Measurements from ENCODE around the gene EML3.
"Not testable (repeated sequence)": the region's sequence is repeated elsewhere in the genome, so short reads cannot be mapped to it uniquely, and the experiment has no call there.

EML3 gene

DNA sequence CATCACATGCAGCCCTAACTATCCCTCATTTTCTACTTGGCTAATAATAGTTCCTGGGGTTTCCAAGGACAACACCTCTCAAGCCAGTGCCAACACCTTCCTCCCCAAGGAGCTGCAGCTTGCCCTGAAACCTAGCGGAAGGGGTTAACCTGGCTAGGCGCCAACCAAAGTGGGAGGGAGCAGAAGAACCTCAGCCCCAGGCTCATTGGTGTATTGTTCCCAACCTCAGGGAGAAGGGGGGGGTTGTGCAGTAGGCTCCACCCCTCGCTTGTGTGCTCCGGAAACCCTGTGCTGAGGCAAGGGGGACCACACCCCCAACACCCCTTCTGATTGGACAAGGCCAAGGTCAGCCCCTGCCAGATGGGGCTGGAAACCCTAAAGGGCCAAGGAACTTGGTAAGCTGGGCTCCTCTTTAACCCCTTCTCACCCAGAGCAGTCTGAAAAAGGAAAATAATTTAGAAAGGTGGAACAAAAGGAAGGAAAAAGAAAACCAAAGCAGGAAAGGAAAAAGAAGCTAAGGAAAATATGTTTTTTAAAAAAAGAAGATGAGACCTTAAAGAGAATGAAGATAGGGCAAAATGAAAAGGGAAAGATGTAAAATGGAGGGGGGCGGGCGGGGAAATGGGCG lies 13.4 kb downstream of the EML3 start:
- DNase-seq: peak; percentile 95 to 96

DNA sequence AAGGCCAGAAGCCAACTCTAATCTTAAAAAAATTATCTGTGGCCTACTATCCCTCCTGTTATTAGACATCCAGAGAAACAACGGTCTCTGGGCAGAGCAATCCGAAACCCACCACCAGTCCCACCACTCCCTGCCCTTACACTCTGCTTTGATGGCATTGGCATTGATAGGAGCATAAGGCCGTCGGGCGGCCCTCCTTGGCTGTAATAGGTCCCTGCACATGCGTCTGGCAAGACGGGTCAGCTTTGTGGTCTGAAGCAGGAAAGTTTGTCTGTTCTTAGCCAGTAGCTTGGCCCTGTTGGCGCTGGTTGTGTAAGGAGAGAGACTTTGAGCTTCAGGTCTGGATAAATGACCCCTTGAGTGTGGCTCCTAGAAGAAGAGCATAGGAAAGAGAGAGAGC lies 17.5 kb downstream of the EML3 start:
- DNase-seq: no peak

DNA sequence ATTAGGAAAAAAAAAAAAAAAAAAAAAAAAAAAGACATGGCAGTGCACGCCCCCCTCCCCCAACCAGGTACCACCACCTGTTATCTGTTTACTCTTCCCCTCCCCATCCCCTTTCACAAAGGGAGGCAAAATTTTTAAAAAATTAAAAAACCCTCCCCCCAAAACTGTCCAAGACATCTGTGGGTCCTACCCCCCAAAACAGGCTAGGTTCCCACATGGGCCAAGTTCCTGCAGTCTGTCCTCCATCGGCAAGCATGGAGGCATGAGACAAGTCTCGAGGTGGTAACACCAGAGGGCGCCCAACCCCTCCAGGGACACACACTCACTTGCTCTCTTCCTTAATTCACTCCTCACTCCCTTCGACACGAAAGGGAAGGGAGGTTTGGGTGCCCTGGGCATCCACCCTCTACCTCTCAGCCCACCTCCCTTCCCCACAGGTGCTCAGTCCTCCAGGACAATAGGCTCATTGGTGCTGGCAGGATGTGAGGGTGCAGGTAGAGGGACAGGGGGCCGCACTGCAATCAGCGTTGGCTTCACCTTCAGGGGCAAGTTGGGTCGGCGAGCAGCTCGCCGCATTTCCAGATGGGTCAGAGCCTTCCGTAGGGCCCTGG lies 19.0 kb downstream of the EML3 start:
- DNase-seq: peak; percentile 75 to 92

DNA sequence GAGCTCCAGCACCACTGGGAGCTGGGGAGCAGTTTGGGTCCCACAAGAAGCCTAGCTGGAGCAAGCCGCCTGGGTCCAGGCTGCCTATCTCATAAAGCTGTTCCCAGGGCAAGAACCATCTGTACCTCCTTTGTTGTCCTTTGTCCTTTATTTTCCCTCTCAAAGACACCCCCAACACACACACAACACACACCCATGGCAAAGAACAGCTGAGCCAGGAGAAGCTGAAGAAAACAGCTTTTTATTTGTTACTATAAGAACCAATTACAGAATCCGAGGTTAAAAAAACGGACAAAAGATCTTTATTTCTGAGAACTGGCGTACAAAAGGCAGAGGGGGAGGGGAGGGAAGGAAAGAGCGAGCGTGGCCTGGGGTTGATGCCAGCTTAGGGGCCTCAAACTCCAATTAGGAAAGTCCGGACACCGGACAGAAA lies 19.6 kb downstream of the EML3 start:
- DNase-seq: no peak

DNA sequence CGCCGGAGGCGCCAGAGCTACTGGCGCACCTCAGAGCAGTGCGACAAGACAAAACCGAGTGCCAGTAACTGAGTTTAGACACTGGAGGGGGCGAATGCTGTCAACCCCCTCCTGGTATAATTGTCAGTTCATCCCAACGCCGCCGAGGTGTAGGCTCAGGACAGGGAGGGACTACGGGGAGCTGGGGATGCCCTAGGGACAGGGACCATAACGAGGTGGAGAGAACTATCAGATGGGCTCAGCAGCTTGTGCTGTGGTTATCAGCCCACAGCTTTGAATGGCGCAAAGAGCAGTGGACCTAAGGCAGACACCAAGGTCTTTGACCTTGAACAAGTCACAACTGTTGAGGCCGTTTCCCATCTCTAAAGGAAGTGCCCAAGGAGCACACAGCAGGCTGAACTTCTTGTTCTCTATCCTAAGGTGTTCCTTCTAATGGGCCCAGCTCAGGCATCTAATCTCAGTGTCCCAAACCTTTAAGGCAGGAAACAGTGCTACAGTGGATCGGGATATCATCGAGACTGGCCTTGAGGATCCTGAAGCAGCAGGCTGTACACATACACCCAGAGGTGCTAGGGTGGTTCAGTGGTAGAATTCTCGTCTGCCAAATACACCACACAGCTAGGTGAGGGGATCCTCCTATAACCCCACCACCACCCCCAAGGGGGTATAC lies 20.3 kb downstream of the EML3 start:
- DNase-seq: no peak

DNA sequence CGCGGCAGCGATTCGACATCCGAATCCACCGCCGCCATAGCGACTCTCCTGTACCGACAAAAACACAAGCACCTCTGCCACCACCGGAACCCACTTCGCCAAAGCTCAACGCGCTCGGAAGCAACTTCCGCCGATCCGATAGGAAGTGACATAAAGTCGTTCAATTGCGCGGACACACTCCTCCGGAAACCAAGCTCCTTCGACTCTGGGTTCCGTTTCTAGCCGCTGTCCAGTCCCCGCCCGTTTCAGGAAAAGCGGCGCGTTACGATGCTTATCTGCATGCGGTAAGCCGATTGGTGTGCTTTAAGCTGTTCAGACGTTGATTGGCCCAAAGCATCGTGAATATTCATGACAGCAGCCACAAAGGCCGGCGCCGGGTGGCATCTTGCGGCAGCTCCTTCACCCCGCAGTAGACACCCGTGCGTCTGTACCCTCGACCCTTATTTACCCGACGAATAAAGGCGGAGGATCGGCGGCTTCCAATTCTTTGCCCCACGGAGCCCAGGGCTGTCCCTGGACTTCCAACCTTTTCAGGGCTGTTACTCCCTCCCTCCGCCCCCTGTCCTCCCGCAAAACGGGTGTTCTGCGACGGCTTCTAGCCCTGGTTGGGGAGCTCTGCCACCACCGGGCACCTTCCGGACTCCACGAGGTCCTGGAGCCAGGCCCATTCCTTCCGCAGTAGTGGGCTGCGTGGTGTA lies 21.0 kb downstream of the EML3 start, which contains the start of gene TUT1:
Gene TUT1, minus strand, starts transcription at position 76 of the 698 bp plus-strand sequence. Its CDS starts 38 bp downstream, at position 38.
- DNase-seq: peak; percentile 99

DNA sequence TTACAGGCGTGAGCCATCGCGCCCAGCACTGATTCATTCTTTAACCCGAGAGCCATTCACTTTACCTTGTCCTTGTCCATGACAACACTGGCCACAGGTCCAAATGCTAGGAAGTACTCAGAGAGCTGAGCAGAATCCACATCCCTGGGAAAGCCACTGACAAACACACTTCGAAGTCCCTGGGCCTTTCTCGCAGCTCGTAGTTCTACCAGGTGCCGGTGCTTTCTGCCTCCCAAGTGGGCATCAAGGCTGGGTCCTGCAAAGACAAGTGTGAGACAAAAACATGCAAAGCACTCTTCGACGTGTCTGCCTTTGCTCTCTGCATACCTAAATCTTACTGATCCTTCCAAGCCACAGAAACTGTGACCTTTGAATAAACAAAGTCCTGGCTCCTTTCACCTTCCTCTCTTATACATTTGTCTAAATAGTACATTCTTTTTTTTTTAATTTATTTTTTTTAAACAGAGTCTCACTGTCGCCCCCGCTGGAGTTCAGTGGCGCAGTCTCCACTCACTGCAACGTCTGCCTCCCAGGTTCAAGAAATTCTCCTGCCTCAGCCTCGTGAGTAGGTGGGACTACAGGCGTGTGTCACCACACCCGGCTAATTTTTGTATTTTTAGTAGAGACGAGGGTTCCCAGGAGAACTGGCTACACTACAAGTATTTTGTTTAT lies 23.5 kb downstream of the EML3 start:
- DNase-seq: no peak

DNA sequence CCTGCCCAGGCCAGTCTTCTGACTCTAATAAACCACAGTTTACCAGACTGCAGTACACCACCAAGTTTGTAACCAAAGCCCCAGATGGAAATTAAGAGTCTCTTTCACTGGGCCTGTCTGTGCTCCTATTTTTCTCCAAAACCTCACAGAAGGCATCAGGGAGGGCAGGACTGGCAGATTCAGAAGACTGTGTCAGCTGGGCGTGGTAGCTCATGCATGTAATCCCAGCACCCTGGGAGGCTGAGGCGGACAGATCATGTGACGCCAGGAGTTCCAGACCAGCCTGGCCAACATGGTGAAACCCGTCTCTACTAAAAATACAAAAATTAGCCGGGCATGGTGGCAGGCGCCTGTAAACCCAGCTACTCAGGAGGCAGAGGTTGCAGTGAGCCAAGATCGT lies 27.2 kb downstream of the EML3 start:
- not testable (repeated sequence) for DNase-seq

DNA sequence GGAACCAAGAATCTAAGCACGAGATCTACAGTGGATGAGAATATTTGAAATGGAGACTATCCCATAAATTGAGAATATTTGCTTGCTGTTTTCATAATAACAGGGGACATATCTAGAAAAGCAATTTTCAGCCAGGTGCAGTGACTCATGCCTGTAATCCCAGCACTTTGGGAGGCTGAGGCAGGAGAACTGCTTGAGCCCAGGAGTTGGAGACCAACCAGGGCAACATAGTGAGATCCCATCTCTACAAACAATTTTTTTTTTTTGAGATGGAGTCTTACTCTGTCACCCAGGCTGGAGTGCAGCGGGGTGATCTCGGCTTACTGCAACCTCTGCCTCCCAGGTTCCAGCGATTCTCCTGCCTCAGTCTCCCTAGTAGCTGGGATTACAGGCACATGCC lies 30.8 kb downstream of the EML3 start:
- not testable (repeated sequence) for DNase-seq

DNA sequence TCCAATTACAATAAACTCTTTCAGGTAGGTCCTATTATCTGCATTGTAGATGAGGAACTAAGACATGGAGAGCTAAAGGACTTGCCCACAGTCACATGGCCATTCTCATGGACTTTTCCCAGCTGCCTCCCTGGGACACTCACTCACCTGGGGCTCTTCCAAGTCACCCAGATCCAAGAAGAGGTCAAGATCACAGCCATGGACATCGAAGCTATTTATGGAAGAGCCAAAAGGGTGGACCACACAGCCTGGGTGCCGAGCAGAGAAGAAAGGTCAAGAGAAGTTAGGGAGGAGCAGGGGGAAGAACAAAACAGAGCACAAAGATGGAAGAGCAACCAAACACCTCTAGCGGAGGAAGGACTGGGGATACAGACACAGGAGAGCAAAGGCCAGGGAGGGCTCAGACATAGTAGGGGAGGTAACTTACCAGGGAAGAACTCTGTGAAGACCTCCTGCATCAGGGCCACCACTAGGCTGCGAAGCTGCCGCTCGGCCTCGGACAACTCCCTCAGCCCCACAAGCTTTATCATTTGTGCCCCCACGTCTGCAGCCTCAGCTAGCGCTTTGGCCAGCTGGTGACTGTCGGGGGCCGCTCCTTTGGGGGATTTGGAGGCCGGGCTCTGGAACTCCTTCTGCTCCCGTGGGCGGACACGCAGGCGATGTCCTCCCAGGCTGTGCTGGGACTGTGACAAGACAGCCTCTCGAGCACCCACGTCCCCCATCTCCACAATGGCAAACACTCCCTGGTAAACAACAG lies 31.4 kb downstream of the EML3 start:
- no peak for DNase-seq

DNA sequence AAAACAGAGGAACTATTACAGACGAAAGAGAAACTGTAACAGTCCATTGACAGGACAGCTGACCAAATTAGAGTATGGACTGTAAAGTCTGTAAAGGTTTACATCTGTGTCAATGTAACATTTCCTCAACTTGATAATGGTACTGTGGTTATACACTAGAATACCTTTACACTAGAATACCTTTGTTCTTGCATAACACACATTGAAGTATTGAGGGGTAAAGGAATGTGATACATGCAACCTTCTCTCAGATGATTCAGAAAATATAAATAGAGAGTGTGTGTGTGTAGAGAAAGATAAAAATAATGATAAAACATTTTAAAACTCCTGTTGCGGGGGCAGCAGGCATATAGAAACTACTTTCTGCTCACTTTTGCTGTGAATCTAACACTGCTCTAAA lies 33.3 kb downstream of the EML3 start:
- no peak for DNase-seq

DNA sequence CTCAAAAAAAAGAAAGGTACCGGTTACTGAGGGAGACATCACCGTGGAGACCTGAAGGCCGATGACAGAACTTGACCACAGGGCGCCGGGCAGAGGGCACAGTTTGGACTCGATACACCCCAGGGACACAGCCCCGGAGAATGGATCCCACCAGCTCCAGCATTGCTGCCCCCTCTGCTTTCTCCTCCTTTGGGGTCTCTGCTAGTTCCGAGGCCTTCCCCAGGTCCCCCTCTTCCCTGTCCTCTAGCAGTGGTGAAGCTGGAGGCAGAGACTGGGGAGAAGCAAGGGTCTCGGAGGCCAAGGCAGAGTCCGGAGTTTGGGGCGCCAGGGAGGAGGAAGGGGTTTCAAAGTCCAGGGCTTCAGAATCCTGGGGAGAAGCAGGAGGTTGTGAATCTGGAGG lies 34.0 kb downstream of the EML3 start:
- DNase-seq: no peak

DNA sequence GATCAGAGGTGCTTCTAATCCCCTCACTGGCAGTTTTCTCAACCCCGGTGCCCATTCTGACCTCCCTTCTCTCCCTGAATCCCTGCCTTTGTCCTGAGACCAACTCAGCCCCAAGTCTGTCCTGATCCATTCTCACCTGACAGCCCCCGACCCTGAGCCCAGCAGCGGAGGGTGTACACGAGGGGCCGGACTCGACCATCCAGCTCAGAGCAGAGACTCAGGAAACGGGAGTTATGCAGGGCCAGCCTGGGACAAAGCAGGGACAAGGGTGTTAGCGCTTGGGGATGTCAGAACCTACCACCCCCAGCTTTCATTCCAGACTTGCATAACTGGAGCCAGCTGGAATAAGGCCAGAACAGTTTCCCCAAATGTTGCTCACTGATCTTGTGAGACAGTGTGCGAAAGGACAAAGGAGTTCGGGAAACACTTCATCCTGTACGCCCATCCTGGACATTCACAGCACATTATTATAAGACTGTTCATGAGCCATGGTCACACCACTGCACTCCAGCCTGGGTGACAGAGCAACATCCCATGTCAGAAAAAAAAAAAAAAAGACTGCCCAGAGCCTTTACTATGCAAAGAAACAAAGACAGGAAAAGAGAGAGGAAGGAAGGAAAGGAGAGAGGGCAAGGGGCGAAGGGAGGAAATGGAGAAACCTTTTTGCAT lies 35.4 kb downstream of the EML3 start:
- DNase-seq: peak; percentile 94 to 98

DNA sequence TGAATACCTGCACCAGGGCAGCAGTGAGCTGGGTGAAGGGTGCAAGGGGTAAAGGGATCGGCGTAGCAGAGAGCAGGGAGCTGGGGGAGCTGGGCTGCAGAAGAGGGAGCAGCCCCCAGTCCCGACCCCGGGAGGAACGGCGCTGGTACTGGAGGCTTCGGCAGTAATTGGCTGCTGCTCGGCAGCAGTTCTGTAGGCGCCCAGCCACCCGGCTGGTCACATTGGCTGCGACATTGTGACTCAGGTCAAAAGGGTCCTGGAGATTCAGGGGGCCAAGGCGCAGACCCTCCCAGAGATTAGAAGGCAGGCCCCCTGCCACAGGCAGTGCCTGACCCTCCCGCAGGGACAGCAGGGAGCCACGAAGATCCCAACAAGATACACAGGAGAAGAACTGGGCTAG lies 36.7 kb downstream of the EML3 start:
- DNase-seq: no peak

DNA sequence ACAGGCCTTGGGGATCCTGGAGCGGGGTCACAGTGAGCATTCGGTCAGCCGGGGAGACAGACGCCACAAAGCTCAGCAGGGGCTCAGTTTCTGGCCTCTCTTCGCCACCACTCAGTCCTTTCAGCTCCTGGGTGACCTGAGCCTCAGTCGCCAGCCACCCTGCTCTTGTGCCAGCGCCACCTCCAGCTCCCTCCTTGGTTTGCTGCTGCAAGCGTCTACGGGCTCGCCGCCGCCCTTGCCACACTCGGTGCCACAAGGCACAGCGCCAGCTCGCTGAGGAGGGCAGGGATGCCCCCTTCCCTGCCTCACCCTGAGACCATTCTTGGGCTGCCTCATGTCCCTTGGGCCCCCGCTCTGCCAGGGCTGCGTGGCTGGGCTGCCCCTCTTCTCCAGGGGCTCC lies 37.4 kb downstream of the EML3 start:
- DNase-seq: no peak

DNA sequence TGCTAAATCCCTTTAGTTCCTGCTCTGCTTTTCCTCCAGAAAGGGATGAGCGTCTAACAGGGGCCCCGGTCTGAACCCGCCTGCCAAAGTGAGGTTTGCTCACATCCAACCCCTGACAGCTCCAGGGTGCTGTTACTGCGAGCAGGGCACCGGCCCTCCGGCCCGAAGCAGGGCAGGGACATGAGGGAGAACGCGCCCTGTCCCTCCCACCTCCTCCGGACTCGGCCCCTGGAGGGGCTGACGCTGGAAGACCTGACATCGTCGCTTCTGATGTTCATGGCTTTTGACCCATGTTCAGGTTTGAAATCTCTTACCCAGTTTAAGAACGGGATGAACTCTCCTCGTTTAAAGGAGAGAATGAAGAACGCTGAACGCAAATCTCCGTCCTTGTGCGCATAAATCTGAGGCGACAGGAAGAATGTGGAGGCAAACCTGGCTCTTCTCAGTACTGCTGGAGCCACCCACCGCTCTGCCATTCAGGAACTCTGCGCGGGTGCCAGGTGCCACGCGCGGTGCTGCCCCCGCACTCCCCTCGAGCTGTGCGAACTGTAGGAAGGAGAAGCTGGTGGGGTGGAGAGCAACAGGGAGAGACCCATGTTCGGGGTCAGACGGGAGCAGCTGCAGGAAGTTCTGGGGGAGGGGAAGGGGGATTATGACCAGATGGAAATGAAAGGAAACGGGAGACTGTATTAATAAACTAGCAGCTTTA lies 38.1 kb downstream of the EML3 start:
- DNase-seq: peak in 1 of 2 donors; percentile 58

DNA sequence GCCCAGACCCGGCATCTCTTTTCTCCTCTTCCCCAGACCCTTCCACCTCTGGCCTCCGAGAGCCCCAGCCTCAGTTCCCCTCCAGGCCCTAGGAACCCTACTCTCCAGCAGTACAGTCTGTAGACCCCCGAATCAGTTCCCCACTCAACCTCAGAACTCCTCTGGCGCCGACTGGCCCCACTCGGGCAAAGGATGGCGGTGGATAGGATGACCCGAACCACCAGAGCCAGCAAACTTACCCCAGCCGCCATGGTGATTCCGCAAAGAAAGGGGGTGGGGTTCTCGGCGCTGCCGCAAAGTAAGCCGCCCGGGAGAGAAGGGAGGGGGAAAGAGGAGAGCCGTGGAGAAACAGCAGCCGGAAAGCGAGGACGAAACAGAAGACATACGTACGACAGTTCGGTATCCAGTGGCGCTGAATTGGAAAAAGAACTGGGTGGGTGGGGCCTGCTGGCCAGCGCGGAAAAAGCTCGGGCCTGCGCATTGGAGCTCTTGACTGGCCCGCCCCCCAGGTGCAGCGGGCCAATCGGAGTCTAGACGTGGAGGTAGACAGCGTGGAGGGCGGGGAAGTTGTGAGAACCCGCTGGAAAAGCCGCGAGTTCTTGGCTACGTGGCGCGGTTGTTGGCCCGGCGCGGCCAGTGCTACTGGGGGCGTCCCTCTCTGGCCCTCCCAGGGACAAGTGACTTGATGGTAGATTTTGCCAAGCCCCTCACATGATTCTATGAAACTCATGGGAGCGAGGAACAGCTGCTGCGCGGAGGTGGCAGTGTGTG lies 38.8 kb downstream of the EML3 start, which contains the start of gene EEF1G:
Gene EEF1G, minus strand, starts transcription at position 300 of the 771 bp plus-strand sequence. Its CDS starts 49 bp downstream, at position 251.
- DNase-seq: peak; percentile 99 to 100

DNA sequence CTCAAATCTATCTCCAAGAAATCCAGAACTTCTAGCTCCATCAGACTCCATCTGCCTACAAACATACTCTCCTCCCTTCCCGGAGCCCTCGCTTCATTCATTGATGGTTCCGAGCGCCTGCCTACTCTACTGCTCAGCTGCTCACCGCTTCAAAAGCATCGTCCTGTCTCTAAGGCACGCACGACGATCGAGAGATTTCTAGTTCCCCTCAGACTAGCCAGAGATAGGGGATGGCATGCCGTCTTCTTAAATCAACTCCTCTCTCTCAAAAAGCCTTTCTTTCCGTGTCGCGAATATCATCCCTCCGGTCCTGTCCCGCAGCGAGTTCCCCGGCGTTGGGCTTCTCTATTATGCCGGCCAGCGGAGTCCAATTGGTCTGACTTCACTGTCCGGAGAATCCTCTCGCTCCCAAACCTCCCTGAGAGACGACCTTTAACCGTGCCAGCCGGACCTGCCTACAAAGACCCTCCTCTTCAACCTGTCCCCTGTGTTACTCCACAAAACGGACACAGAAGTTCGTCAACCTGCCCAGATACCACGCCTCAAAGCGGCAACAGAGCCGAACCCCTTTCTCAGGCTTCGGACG lies 39.5 kb downstream of the EML3 start:
- DNase-seq: peak in 1 of 2 donors; percentile 20

DNA sequence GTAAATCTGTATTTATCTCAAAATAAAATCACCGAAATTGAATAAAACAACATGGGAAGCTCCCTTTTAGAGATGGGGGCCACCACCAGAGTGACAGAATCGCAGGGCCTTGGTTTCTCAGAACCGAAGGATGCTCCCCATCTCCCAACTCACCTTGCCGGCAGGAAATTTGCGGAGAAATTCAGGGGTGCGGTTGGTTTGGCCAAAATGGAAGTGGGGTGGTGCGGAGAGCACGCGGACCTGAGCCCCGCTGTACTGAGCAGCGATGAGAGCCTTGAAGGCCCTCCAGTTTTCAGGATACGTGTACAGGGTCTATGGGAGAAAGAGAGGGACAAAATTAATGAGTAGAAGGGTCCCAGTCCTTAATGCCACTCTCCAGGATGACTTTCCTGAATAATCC lies 40.1 kb downstream of the EML3 start:
- DNase-seq: no peak

DNA sequence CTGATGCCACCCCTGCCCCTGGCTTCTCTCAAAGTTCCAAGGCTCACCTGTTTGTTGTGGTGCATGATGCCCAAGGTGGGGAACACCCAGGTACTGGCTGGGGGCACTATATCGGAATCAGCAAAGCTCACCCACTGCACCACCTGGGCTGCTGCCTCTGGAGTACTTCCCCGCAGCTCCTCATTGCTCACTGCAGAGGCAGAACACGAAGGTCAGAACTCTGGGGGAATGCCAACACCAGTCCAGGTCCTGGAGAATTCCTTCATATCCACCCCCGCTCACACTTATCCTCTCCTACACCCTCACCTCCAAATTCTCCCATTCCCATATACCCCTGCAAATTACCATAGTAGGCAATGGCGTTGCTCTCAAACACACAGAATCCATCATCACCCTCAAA lies 41.1 kb downstream of the EML3 start:
- not testable (repeated sequence) for DNase-seq

Measured in inflammatory macrophage treated with lipopolysaccharide for 1 hour (primary cell).